GM19372 (cell line): ENCODE results near the gene POLR3E.
"Not testable (repeated sequence)": the region's sequence is repeated elsewhere in the genome, so short reads cannot be mapped to it uniquely, and the experiment has no call there.

Experiments used
- ATAC-seq: cut with Tn5 transposase; IDR thresholded peaks from one replicate; pipeline ENCODE4 v1.9.1; 2021; ENCODE audit warnings: mild to moderate bottlenecking, low read depth, moderate library complexity; ENCODE audit not compliant: unreplicated experiment

Gene POLR3E

DNA sequence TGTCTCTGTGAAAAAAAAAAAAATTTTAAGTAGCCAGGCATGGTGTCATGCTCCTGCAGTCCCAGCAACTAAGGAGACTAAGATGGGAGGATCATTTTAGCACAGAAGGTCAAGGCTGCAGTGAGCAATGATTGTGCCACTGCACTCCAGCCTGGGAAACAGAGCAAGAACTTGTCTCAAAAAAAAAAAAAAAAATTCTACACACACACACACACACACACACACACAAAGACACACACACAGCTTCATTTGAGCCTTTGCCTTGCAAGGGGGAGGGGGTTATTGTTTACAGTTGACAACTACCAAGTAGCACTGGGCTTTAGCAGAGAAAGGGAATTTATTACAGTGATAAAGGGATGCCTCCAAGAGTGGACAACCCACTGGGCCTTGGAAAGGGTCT lies 4.9 kb upstream of the POLR3E start:
- ATAC-seq = no peak

DNA sequence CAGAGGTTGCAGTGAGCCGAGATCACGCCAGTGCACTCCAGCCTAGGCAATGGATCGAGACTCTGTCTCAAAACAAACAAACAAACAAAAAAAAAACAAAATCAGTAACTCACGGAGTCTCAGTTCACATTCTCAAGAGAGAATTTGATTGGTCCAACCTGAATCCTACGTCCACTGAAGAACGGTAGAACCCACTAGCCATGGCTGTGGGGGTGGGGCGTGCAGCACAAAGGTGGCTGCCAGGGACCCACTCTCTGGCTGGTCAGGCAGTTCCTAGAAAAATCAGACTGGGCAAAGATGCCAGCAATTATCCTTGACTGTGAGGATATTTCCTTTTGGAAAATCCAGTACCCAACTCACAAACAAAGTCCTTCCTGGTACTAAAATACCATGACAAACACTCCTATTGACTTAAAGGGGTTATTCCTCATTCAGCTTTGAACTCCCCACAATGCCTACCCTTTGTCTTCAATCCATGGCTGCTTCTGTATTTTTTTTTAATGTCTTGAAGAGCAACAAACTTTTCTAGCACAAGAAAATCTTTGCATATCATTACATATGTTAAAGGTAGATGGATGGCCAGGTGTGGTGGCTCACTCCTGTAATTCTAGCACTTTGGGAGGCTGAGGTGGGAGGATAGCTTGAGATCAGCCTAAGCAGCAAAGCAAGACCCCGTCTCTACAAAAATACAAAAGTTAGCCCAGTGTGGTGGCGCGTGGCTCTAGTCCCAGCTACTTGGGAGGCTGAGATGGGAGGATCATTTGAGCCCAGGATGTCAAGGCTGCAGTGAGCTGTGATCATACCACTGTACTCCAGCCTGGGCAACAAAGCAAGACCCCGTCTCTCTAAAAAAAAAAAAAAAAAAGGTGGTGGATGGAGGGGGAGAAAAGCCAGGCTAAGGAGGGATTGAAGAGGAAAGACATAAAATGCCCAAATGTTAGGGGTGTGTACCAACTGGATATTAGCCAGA lies 3.8 kb upstream of the POLR3E start:
- ATAC-seq = no peak

- no peak for ATAC-seq
Observed at GRCh38 chr16:22296225-22297113, 740 bp upstream of the POLR3E start.

GRCh38 chr16:22297871-22298733 lies 893 bp downstream of the POLR3E start:
- ATAC-seq = no peak

DNA sequence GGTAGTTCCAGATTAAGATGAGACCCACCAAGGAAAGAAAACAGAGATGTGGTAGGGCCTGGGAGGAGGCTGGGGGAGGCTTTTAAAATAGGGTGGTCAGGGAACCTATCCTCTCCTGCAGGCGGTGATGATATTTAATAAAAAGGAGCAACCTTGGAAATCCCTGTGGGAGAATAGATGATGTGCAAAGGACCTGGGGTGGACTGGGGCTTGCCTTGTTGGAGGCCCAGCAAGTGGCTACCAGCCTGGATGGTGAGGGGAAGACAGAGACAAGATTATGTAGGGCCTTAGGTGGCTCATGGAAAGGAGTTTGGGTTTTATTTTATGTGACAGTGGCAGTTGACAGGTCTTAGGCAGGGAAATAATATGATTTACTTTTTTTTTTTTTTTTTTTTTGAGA lies 1.8 kb downstream of the POLR3E start:
- ATAC-seq = no peak

DNA sequence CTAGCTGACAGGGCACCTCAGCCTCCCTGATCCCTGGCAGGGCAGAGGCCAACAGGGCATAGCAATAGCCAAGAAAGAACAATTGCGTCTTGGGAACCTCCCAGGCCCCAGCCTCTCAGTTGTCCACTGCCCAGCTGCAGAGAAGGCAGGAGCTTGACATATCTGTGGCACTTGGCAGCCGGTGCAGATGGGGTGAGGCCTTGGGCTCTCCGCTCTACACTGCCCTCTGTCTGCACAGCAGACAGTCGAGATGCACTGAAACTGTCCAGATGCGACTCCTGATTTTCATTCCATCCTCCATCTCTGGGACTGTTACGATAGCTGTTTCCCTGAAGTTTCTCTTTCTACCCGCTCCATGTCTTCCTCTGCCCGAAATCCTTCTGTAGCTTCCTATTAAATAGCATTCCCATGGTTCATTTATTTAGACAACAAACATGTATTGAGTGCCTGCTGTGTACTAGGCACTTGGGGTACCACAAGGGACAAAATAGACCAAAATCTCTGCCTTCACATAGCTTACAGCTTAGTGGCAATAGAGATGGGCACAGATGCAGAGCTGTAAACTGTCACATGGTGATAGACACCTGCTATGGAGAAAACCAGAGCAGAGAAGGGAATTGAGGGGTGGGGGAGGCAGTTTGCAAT lies 3.3 kb downstream of the POLR3E start:
- no peak for ATAC-seq

DNA sequence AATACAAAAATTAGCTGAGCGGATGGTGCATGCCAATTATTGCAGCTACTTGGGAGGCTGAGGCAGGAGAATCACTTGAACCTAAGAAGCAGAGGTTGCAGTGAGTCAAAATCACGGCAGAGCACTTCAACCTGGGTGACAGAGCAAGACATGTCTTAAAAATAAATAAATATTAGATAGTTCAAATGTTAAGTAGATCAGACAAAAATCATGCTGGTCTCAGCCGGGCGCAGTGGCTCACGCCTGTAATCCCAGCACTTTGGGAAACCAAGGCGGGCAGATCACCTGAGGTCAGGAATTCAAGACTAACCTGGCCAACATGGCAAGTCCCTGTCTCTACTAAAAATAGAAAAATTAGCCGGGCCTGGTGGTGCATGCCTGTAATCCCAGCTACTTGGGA lies 4.2 kb downstream of the POLR3E start:
- not testable (repeated sequence) for ATAC-seq

GRCh38 chr16:22302776-22303363 lies 5.7 kb downstream of the POLR3E start:
- ATAC-seq = no peak

DNA sequence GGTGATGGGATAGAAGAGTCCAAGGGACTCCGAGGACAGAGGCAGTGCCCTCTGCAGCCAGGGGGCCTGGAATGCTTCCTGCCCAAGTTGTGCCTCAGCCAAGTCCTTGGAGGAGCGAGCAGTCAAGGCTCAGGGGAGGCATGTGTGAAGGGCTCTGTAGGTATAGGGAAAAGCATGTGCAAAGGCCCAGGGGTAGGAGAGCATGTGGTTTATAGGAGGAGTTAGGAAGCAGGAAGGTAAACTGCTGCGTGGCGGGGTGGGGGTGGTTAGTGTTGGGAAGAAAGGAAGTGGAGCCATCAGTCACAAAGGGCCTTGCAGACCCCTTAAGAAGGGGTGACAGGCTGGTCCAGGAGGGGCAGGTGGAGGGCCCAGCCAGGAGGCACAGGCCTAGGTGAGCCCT lies 7.2 kb downstream of the POLR3E start:
- ATAC-seq = no peak

- no peak for ATAC-seq
Observed at GRCh38 chr16:22306788-22307187, 9.6 kb downstream of the POLR3E start.

DNA sequence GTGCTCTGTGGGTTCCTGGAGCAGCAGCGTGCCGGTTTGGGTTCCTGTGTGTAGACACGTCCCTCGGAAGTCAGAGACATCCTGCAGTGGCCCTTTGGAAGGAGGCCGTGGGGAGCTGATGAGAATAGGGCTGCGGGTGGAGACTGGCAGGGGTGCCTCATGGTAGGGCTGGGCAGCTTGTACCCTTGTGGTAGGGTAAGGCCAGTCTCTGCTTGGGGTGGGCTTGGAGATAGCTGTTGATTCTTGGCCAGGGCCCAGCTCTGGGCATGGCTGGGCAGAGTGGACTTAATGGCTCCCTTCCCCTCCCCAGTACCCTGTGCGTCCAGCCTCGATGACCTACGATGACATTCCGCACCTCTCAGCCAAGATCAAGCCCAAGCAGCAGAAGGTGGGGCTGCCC lies 10.6 kb downstream of the POLR3E start:
- ATAC-seq = no peak

- no peak for ATAC-seq
Observed at GRCh38 chr16:22308824-22309520, 11.8 kb downstream of the POLR3E start.

- ATAC-seq = no peak
Observed at GRCh38 chr16:22311520-22311919, 14.3 kb downstream of the POLR3E start.

GRCh38 chr16:22312897-22313781 lies 15.9 kb downstream of the POLR3E start:
- no peak for ATAC-seq

DNA sequence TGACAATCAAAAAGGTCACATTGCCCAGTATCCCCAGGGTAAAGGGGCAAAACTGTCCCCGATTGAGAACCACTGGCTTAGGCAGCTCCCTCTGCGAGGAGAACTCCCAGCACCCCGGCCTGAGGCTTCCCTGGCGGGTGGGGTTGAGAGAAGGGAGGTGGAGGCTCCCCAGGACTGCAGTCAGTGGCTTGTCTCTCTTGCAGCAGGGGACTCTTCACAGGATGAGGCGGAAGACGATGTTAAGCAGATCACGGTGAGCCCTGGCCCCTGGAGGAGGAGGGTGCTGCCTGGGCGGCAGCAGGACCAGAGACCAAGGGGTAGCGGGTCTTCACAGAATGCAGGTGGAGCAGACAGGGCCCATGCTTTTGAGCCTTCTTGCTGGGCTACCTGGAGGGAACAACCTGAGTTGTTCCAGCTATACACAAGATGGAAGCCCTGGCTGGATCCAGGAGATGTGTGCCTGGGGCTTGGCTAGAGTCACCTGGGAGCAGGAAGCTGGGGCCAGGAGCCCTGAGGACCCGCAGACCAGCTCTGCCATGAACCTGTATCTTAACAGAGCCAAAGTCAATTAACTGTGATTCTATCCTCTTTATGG lies 16.8 kb downstream of the POLR3E start:
- no peak for ATAC-seq

GRCh38 chr16:22314661-22315626 lies 17.7 kb downstream of the POLR3E start:
- no peak for ATAC-seq
